ENCODE measurements around the gene HYOU1. TPM values are rescaled to one million over a fixed set of nuclear protein-coding genes. Genes with fewer than 3 reads are reported as not detected.

The HYOU1 gene
- total and polyA plus RNA-seq, 5 experiments from 2014 or later: 14.1 to 69.6 (median 17.1) TPM

GRCh38 chr11:119093942-119094815, 37.2 kb upstream of the HYOU1 start:
- H3K27me3 Mint-ChIP-seq: peaks cover 0 to 3% (median 0%) of the 10 kb centered on the region in 5 donors
- peak in 7 of 10 donors; percentile 30 to 68 (median 45) for DNase-seq
- ATAC-seq: peak; percentile 0 to 21
- H3K36me3 Mint-ChIP-seq: peaks cover 0 to 31% (median 14%) of the 10 kb centered on the region in 3 donors
- no peaks in the 10 kb centered on the region for H3K9me3 Mint-ChIP-seq
- H3K4me1 Mint-ChIP-seq: peaks cover 21 to 36% (median 30%) of the 10 kb centered on the region in 4 donors
- H3K27ac Mint-ChIP-seq: peak overlapping the region; percentile 77 to 97 (median 93)
- H3K4me3 Mint-ChIP-seq: peak overlapping the region; percentile 89 to 95 (median 92)
- POLR2A ChIA-PET: interaction anchor here (0.6 to 7.1 kb wide), 30 partner anchors 8 to 691 kb away, joined by 3 to 79 read pairs (median 5); partner anchors contain the start of genes C2CD2L, CBL, CENATAC and DPAGT1

GRCh38 chr11:119092880-119093842, 36.2 kb upstream of the HYOU1 start:
- POLR2A ChIA-PET: interaction anchor here (0.5 to 7.1 kb wide), 12 partner anchors 8 to 113 kb away, joined by 3 to 79 read pairs (median 11); partner anchors contain the start of genes C2CD2L, CBL, DPAGT1 and HINFP
- peaks cover 18 to 31% (median 27%) of the 10 kb centered on the region in 4 donors for H3K4me1 Mint-ChIP-seq
- no peak for DNase-seq
- peaks cover 0 to 3% (median 0%) of the 10 kb centered on the region in 5 donors for H3K27me3 Mint-ChIP-seq
- no peak for ATAC-seq
- H3K9me3 Mint-ChIP-seq: no peaks in the 10 kb centered on the region
- peaks cover 0 to 21% (median 10%) of the 10 kb centered on the region in 3 donors for H3K36me3 Mint-ChIP-seq
- peak overlapping the region; percentile 84 to 95 (median 89) for H3K4me3 Mint-ChIP-seq
- H3K27ac Mint-ChIP-seq: peak overlapping the region; percentile 9 to 97 (median 86)

- Mint-ChIP-seq H3K4me3 (peak overlapping the region in 6 of 10 donors; percentile 22 to 55 (median 46)), H3K27ac (peak overlapping the region in 5 of 10 donors; percentile 27 to 79 (median 47))
- no peak for DNase-seq
These were observed 35.2 kb upstream of the HYOU1 start for GRCh38 chr11:119091966-119092879.

GRCh38 chr11:119091178-119091577, 34.2 kb upstream of the HYOU1 start:
- Mint-ChIP-seq H3K4me1 (peaks cover 13 to 41% (median 32%) of the 10 kb centered on the region in 4 donors), H3K9me3 (no peaks in the 10 kb centered on the region), H3K27ac (peak overlapping the region in 1 of 10 donors; percentile 54), H3K27me3 (peaks cover 0 to 3% (median 0%) of the 10 kb centered on the region in 5 donors), H3K36me3 (peaks cover 0 to 6% (median 4%) of the 10 kb centered on the region in 3 donors), H3K4me3 (no peak overlapping the region)
- DNase-seq: no peak
- POLR2A ChIA-PET: interaction anchor here (0.6 to 1.2 kb wide), 5 partner anchors 11 to 61 kb away, joined by 3 to 4 read pairs (median 3); partner anchors contain the start of genes DPAGT1, HINFP, SLC37A4 and VPS11
- no peak for ATAC-seq

More at GRCh38 chr11:119091966-119092879, 35.2 kb upstream of the HYOU1 start:
- no peak for ATAC-seq
- H3K27me3 Mint-ChIP-seq: peaks cover 0 to 3% (median 0%) of the 10 kb centered on the region in 5 donors
- H3K9me3 Mint-ChIP-seq: no peaks in the 10 kb centered on the region
- POLR2A ChIA-PET: interaction anchor here (0.5 to 1.3 kb wide), 6 partner anchors 10 to 25 kb away, joined by 3 to 6 read pairs (median 4); partner anchors contain the start of genes DPAGT1 and VPS11
- H3K36me3 Mint-ChIP-seq: peaks cover 0 to 12% (median 4%) of the 10 kb centered on the region in 3 donors
- peaks cover 18 to 39% (median 33%) of the 10 kb centered on the region in 4 donors for H3K4me1 Mint-ChIP-seq

GRCh38 chr11:119089319-119089718, 32.3 kb upstream of the HYOU1 start:
- H3K4me1 Mint-ChIP-seq: peaks cover 10 to 53% (median 38%) of the 10 kb centered on the region in 4 donors
- no peak for DNase-seq
- no peak overlapping the region for H3K27ac Mint-ChIP-seq
- POLR2A ChIA-PET: interaction anchor here (1.4 to 1.5 kb wide), 2 partner anchors 13 to 117 kb away, joined by 3 to 4 read pairs; partner anchors contain the start of gene CBL
- no peaks in the 10 kb centered on the region for H3K27me3 Mint-ChIP-seq
- no peaks in the 10 kb centered on the region for H3K9me3 Mint-ChIP-seq
- no peak overlapping the region for H3K4me3 Mint-ChIP-seq
- no peak for ATAC-seq
- H3K36me3 Mint-ChIP-seq: peaks cover 0 to 6% (median 4%) of the 10 kb centered on the region in 3 donors

GRCh38 chr11:119088406-119088805, 31.4 kb upstream of the HYOU1 start:
- no peak for DNase-seq
- Mint-ChIP-seq H3K4me1 (peaks cover 10 to 48% (median 31%) of the 10 kb centered on the region in 4 donors), H3K27me3 (no peaks in the 10 kb centered on the region), H3K4me3 (no peak overlapping the region), H3K36me3 (peaks cover 0 to 6% (median 4%) of the 10 kb centered on the region in 3 donors), H3K27ac (peak overlapping the region in 2 of 10 donors; percentile 6 to 8), H3K9me3 (no peaks in the 10 kb centered on the region)
- POLR2A ChIA-PET: interaction anchor here (0.5 to 1.5 kb wide), 2 partner anchors 14 to 82 kb away, joined by 3 to 4 read pairs; no protein-coding TSS in a partner anchor
- ATAC-seq: no peak

- Mint-ChIP-seq H3K27me3 (no peaks in the 10 kb centered on the region), H3K36me3 (peaks cover 0 to 6% (median 4%) of the 10 kb centered on the region in 3 donors), H3K4me1 (peaks cover 8 to 43% (median 27%) of the 10 kb centered on the region in 4 donors), H3K9me3 (no peaks in the 10 kb centered on the region), H3K27ac (peak overlapping the region in 2 of 10 donors; percentile 27 to 79), H3K4me3 (no peak overlapping the region)
- ATAC-seq: no peak
- POLR2A ChIA-PET: interaction anchor here (0.5 to 1.0 kb wide), 2 partner anchors 20 to 82 kb away, joined by 3 read pairs; no protein-coding TSS in a partner anchor
- no peak for DNase-seq
These were observed 30.8 kb upstream of the HYOU1 start for GRCh38 chr11:119087747-119088241.

- peak overlapping the region in 2 of 10 donors; percentile 32 to 33 for H3K4me3 Mint-ChIP-seq
These were observed 30.1 kb upstream of the HYOU1 start for GRCh38 chr11:119087123-119087522.

GRCh38 chr11:119085437-119085847, 28.4 kb upstream of the HYOU1 start:
- peak in 2 of 10 donors; percentile 27 for DNase-seq
- POLR2A ChIA-PET: interaction anchor here (0.6 to 3.3 kb wide), 24 partner anchors 9 to 1150 kb away, joined by 3 to 41 read pairs (median 5); partner anchors contain the start of genes C2CD2L, CENATAC, DPAGT1 and HINFP
- peaks cover 0 to 21% (median 7%) of the 10 kb centered on the region in 3 donors for H3K36me3 Mint-ChIP-seq
- H3K4me1 Mint-ChIP-seq: peaks cover 5 to 34% (median 25%) of the 10 kb centered on the region in 4 donors
- no peaks in the 10 kb centered on the region for H3K27me3 Mint-ChIP-seq
- H3K4me3 Mint-ChIP-seq: peak overlapping the region; percentile 87 to 97 (median 94)
- H3K9me3 Mint-ChIP-seq: no peaks in the 10 kb centered on the region
- peak overlapping the region; percentile 90 to 97 (median 96) for H3K27ac Mint-ChIP-seq
- ATAC-seq: peak in 1 of 2 donors; percentile 9

More at GRCh38 chr11:119087123-119087522, 30.1 kb upstream of the HYOU1 start:
- H3K27me3 Mint-ChIP-seq: no peaks in the 10 kb centered on the region
- H3K36me3 Mint-ChIP-seq: peaks cover 0 to 7% (median 4%) of the 10 kb centered on the region in 3 donors
- POLR2A ChIA-PET: interaction anchor here (0.7 to 2.6 kb wide), 3 partner anchors 12 to 28 kb away, joined by 3 to 18 read pairs (median 3); no protein-coding TSS in a partner anchor
- no peaks in the 10 kb centered on the region for H3K9me3 Mint-ChIP-seq
- no peak for DNase-seq
- peak overlapping the region in 1 of 10 donors; percentile 55 for H3K27ac Mint-ChIP-seq
- ATAC-seq: no peak
- H3K4me1 Mint-ChIP-seq: peaks cover 5 to 36% (median 25%) of the 10 kb centered on the region in 4 donors

Data from naive thymus-derived CD8-positive, alpha-beta T cell (primary cell).